Memory B cell (primary cell): ENCODE results near the gene NAA25.

Experiments used
- ATAC-seq: fragments of 150-1000 bp; cut with Tn5 transposase; 2 replicates; pipeline ENCODE4 v1.10.0; 2021; ENCODE audit warnings: low read depth, mild to moderate bottlenecking, moderate library complexity
- DNase-seq, 2 donors: peaks; one replicate each; pipeline ENCODE4 v3.0.0; 2022; ENCODE audit warnings: low spot score in 2 of 2
- H3K27ac Mint-ChIP-seq: one replicate; pipeline ENCODE4 v1.8.0; 2022; ENCODE audit warnings: mild to moderate bottlenecking, moderate library complexity, mixed read lengths
- H3K27me3 Mint-ChIP-seq: one replicate; pipeline ENCODE4 v1.8.0; 2022; ENCODE audit warnings: mixed read lengths
- H3K36me3 Mint-ChIP-seq: one replicate; pipeline ENCODE4 v1.8.0; 2022; ENCODE audit warnings: mild to moderate bottlenecking, mixed read lengths
- H3K4me1 Mint-ChIP-seq: one replicate; pipeline ENCODE4 v1.8.0; 2022; ENCODE audit warnings: mixed read lengths
- H3K4me3 Mint-ChIP-seq: one replicate; pipeline ENCODE4 v1.8.0; 2022; ENCODE audit warnings: mild to moderate bottlenecking, moderate library complexity, mixed read lengths
- H3K9me3 Mint-ChIP-seq: one replicate; pipeline ENCODE4 v1.8.0; 2022; ENCODE audit warnings: mixed read lengths

Gene NAA25

DNA sequence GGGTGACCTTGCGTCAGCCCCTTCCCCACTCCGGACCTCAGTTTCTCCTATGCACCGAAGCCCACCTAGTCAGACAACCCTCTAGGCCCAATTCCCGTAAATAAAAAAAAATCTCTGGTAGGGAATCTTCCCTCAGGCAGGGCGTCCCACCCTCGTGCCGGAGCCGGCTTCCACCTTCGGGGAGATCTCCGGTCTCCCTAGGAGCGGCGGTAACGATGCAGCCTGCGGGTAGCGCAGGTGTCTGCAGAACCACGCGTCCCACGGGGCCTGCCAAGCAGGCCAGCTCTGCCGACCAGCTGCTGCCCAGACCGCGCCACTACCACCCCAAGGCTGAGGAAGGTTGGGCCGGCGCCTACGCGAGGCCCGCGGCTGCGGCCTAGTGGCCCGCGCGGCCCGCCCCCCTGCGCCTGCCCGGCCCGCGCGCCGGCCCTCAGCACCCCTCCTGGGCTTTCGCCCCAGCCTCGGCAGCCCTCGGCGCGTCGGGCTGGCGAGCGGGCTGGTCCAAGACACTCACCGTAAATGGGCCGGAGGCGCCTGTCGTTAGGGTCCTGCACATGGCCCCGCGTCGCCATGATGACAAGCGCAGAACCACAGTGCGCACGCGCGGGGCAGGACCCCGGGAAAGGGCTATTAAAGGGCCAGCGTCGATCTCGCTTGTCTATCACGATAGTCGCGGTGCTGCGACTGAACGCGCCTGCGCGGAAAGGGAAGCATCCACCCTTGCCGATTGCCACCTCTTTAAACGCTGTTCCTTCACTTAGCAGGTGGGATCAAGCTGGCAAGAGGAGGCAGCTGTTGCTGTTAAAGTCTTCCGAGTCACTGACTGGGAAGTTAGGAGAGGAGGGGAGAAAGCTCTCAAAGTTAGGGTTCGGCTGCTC lies at the start of gene NAA25:
Gene NAA25, minus strand, starts transcription at position 582 of the 878 bp plus-strand sequence. Its CDS starts 10 bp downstream, at position 572.
- Mint-ChIP-seq H3K36me3 (no peaks in the 10 kb centered on the region), H3K27ac (peak within 1 kb of the TSS; percentile 95), H3K4me1 (peaks cover 33% of the 10 kb centered on the region), H3K27me3 (no peaks in the 10 kb centered on the region), H3K4me3 (peak within 1 kb of the TSS; percentile 97), H3K9me3 (no peaks in the 10 kb centered on the region)
- DNase-seq, result peak; percentile 79 to 82
- peak; percentile 84 for ATAC-seq

DNA sequence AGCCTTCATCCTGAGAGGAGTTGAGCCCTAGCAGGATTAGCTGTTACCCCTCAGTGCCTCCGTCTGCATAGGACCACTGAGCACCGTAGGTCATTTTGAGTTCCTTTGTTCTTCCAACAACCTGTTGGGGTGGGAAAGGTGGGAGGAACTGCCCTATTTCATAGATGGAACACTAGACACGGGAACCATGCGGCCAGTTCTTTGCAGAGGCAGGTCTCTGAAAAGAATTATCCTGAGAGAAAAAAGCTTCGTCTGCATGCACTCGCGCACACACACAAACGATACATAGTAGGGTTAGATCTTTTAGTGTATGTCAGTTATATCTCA lies 45.3 kb upstream of the NAA25 start:
- H3K27me3 Mint-ChIP-seq, result no peaks in the 10 kb centered on the region
- H3K4me1 Mint-ChIP-seq, result peaks cover 21% of the 10 kb centered on the region
- no peak for ATAC-seq
- H3K36me3 Mint-ChIP-seq, result peaks cover 53% of the 10 kb centered on the region
- H3K27ac Mint-ChIP-seq, result peak overlapping the region; percentile 17
- DNase-seq, result no peak
- H3K9me3 Mint-ChIP-seq, result peaks cover 15% of the 10 kb centered on the region
- H3K4me3 Mint-ChIP-seq, result no peak overlapping the region

DNA sequence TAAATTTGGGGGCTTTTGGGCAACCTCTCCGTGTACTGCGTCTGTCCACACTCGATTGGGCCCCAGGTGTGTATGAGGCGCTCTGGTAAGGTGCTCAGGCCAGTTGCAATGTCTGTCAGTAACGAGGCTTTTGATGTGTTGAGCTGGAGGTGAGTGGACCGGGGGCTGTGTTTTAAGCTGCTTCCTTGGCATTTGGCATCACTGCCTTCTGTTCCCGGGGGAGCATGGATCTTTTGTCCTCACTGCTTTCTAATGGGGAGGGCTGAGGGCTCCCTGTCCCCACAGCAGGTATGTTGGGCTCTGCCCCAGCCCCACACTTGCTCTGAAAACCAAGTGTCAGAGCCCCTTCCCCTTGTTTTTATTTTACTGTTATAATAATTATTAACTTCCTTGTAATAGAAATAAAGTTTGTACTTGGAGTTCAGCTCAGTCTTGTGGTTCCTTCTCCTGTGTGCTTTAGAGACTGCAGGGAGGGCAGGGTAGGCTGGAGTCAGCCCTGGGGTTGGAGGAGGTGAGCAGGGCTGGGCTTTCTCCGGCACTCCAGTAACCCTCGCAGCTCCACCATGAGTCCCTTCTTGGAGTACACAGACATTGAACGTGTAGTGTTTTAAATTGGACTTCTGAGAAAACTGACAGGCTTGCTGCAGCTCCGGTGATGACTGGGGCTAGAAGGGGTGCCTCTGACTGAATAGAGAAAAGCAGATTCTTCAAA lies 44.8 kb upstream of the NAA25 start:
- Mint-ChIP-seq H3K4me1 (peaks cover 18% of the 10 kb centered on the region), H3K4me3 (no peak overlapping the region), H3K36me3 (peaks cover 54% of the 10 kb centered on the region), H3K27ac (peak overlapping the region; percentile 22), H3K9me3 (peaks cover 15% of the 10 kb centered on the region), H3K27me3 (no peaks in the 10 kb centered on the region)
- ATAC-seq (no peak), DNase-seq (no peak)

DNA sequence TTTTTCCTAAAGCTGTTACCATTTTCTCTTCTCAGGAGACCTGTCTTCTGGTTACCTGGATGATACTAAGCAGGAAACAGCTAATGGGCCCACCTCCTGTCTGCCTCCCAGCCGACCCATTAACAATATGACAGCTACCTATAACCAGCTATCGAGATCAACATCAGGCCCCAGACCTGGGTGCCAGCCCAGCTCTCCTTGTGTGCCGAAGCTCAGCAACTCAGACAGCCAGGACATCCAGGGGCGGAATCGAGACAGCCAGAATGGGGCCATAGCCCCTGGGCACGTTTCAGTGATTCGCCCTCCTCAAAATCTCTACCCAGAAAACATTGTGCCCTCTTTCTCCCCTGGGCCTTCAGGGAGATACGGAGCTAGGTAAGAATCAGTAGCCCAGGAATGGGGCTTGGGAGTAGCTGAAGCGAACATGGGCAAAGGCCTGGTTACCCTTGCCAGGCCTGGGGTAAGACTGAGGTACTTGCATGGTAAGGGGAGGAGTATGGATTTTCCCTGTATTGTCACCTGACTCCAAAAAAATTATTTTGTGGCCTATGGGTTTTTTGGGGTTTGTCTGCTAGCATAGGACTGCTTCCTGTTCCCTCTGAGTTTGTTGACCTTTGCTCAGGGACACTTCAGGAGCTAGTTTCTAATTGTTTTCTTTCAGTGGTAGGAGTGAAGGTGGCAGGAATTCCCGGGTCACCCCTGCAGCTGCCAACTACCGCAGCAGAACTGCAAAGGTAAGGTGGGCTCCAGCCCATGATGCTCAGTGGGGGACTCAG lies 43.4 kb upstream of the NAA25 start:
- Mint-ChIP-seq H3K27ac (peak overlapping the region; percentile 22), H3K36me3 (peaks cover 44% of the 10 kb centered on the region), H3K27me3 (no peaks in the 10 kb centered on the region), H3K4me3 (no peak overlapping the region), H3K9me3 (peaks cover 8% of the 10 kb centered on the region), H3K4me1 (peaks cover 11% of the 10 kb centered on the region)
- ATAC-seq (no peak), DNase-seq (no peak)

DNA sequence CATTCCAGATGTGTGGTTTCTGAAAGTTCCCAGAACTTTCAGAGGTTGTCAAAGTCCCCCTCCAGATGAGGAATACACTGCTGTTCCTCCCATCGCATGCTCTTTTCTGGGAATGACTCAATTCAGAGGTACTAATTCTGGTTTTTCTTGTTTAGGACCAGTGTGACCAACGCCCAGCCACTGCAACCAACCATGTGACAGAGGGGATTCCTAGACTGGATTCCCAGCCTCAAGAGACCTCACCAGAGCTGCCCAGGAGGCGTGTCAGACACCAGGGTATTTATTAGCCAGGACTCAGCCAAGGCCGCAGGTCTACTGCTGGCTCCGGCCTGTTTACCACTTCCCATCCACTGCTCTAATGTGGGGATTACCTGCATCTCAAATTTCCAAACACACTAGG lies 41.0 kb upstream of the NAA25 start:
- H3K9me3 Mint-ChIP-seq, result no peaks in the 10 kb centered on the region
- no peak overlapping the region for H3K4me3 Mint-ChIP-seq
- H3K27me3 Mint-ChIP-seq, result no peaks in the 10 kb centered on the region
- H3K4me1 Mint-ChIP-seq, result peaks cover 10% of the 10 kb centered on the region
- peak overlapping the region; percentile 47 for H3K27ac Mint-ChIP-seq
- no peak for ATAC-seq
- DNase-seq, result no peak
- peaks cover 37% of the 10 kb centered on the region for H3K36me3 Mint-ChIP-seq

DNA sequence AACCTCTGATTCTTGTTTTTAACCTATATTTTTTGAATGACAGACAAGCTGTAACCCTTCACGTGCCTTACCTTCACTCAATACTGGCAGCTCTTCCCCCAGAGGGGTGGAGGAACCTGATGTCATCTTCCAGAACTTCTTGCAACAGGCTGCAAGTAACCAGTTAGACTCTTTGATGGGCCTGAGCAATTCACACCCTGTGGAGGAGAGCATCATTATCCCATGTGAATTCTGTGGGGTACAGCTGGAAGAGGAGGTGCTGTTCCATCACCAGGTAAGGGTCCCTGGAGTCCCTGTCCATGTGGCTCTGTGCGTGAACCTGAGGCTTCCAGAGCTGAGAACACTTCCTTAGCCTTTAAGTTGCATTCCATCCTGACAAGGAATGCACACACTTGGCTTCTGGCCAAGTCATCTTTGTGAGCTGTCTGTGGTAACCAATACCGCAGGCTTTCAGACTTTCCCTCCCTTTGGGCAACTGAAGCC lies 39.5 kb upstream of the NAA25 start:
- Mint-ChIP-seq H3K4me1 (peaks cover 10% of the 10 kb centered on the region), H3K9me3 (no peaks in the 10 kb centered on the region), H3K27me3 (no peaks in the 10 kb centered on the region), H3K4me3 (no peak overlapping the region), H3K36me3 (peaks cover 31% of the 10 kb centered on the region), H3K27ac (peak overlapping the region; percentile 81)
- DNase-seq (no peak), ATAC-seq (no peak)

DNA sequence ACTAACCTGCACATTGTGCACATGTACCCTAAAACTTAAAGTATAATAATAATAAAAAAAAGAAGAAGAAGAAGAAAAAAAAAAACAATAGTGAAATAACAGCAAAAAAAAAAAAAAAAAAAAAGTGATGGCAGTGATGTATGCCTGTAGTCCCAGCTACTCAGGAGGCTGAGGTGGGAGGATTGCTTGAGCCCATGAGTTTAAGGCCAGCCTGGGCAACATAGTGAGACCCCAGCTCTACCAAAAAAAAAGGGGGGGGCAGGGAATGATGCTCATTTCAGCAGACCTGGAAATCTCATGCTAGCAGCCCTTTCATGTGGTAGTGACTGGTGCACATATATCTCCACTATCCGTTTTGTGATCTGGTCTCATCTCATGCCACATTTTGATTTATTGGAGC lies 37.5 kb upstream of the NAA25 start:
- Mint-ChIP-seq H3K27me3 (no peaks in the 10 kb centered on the region), H3K27ac (peak overlapping the region; percentile 86), H3K36me3 (peaks cover 23% of the 10 kb centered on the region), H3K9me3 (no peaks in the 10 kb centered on the region), H3K4me3 (no peak overlapping the region), H3K4me1 (peaks cover 10% of the 10 kb centered on the region)
- DNase-seq (no peak), ATAC-seq (no peak)

DNA sequence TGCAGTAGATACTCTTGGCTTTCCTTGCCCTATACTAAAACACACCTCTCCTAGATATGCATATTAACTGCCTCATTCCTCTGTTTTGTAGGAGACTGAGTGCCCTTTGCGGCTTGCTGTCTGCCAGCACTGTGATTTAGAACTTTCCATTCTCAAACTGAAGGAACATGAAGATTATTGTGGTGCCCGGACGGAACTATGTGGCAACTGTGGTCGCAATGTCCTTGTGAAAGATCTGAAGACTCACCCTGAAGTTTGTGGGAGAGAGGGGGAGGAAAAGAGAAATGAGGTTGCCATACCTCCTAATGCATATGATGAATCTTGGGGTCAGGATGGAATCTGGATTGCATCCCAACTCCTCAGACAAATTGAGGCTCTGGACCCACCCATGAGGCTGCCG lies 32.1 kb upstream of the NAA25 start:
- H3K27me3 Mint-ChIP-seq, result no peaks in the 10 kb centered on the region
- ATAC-seq (no peak), DNase-seq (no peak)
- H3K4me1 Mint-ChIP-seq, result peaks cover 3% of the 10 kb centered on the region
- H3K27ac Mint-ChIP-seq, result no peak overlapping the region
- no peaks in the 10 kb centered on the region for H3K9me3 Mint-ChIP-seq
- no peak overlapping the region for H3K4me3 Mint-ChIP-seq
- peaks cover 23% of the 10 kb centered on the region for H3K36me3 Mint-ChIP-seq

DNA sequence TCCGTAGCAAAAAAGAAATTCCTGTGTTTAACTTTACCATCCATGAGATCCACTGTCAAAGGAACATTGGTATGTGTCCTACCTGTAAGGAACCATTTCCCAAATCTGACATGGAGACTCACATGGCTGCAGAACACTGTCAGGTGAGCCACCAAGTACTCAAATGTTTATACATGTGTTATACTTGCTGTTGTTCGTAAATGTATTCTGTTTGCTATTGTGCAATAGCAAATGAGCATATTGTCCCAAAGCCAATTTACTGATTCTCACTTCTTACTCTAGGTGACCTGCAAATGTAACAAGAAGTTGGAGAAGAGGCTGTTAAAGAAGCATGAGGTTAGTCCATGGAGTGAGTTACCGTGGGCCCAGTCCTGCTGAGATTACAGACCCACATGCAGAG lies 26.1 kb upstream of the NAA25 start:
- Mint-ChIP-seq H3K4me3 (no peak overlapping the region), H3K36me3 (peaks cover 8% of the 10 kb centered on the region), H3K4me1 (peaks cover 8% of the 10 kb centered on the region), H3K27ac (no peak overlapping the region), H3K27me3 (no peaks in the 10 kb centered on the region), H3K9me3 (no peaks in the 10 kb centered on the region)
- ATAC-seq, result no peak
- no peak for DNase-seq

DNA sequence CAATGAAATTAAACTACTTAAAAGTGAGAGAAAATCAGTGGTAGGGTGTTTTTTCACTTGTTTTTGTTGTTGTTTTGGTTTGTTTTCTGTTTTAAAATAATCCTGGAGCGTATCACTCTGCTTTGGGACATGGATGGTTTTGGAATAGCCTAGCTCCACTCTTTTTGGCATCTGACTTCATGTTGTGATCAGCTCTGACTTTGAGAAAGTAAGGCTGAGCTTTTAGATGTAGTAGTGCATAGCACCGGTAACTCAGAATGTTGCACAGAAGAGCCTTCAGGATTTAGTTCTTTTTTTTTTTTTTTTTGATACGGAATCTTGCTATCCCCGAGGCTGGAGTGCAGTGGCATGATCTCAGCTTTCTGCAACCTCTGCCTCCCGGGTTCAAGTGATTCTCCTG lies 24.8 kb upstream of the NAA25 start:
- Mint-ChIP-seq H3K27ac (no peak overlapping the region), H3K4me1 (peaks cover 12% of the 10 kb centered on the region), H3K9me3 (no peaks in the 10 kb centered on the region), H3K27me3 (no peaks in the 10 kb centered on the region), H3K4me3 (no peak overlapping the region), H3K36me3 (peaks cover 5% of the 10 kb centered on the region)
- DNase-seq, result no peak
- ATAC-seq, result no peak

DNA sequence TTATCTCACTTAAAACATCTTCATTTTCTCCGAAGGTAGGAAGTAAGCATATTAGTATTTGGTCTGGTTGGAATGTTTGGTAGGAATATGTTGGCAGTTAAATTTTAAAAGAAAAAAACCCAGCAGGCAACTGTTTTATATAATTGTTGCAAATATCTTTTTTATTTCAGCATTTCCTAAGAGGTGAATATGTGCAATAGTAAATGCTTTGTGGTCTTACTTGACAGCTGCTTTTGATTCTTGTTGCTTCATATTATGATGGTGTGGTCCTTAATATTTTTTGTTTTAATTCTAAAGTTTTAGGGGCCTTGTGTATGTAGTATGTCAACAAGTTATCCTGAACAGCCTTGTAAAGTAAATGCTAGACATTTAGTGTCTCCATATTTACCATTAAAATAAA lies 23.1 kb upstream of the NAA25 start:
- H3K36me3 Mint-ChIP-seq, result peaks cover 5% of the 10 kb centered on the region
- no peaks in the 10 kb centered on the region for H3K9me3 Mint-ChIP-seq
- H3K27ac Mint-ChIP-seq, result peak overlapping the region; percentile 90
- no peaks in the 10 kb centered on the region for H3K27me3 Mint-ChIP-seq
- DNase-seq, result no peak
- H3K4me1 Mint-ChIP-seq, result peaks cover 16% of the 10 kb centered on the region
- ATAC-seq, result no peak
- no peak overlapping the region for H3K4me3 Mint-ChIP-seq

DNA sequence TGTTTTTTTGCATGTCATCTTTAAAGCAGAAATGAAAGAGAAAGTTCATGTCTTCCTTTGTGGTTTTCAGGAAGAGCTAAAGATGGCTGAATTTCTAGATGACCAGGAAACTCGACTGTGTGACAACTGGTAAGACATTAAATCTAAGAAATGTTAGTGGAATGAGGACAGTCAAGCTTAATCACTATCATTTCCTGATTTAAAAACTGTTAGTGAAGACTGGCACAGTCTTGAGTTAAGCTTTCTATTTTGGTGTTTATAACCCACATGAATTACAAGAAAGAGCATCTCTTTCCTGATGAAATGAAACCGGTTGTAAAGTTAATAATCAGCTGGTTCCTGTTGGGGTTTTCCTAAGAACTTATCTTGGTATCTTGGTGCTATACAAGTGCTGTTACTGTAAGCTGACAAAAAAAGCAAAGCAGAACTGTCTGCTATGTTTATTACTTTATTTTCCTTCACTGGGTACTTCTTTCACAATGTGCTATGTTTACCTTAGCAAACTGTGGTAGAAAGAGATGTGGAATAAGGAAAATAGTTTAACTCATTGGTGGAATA lies 21.9 kb upstream of the NAA25 start:
- Mint-ChIP-seq H3K36me3 (peaks cover 4% of the 10 kb centered on the region), H3K27ac (peak overlapping the region; percentile 90), H3K4me1 (peaks cover 19% of the 10 kb centered on the region), H3K27me3 (no peaks in the 10 kb centered on the region), H3K4me3 (peak overlapping the region; percentile 76), H3K9me3 (no peaks in the 10 kb centered on the region)
- peak in 1 of 2 donors; percentile 5 for DNase-seq
- peak; percentile 80 for ATAC-seq

DNA sequence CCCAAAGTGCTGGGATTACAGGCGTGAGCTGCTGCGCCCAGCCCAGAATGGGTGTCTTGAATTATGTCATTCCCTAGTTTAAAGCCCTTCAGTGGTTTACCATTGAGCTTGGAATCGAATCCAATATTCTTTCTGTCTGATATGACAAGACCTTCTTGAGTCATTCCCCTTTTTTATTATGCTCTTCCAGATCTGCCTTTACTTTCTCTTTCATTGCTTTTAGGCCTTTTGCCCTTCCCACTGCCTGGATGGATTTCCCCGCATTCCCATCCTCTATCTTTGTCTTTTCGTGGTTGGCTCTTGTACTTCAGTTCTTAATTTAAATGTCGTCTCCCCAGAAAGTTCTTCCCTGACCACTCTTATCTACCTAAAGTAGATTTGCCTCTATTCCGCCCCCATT lies 18.3 kb upstream of the NAA25 start:
- H3K4me1 Mint-ChIP-seq, result peaks cover 17% of the 10 kb centered on the region

More for the DNA sequence above, 18.3 kb upstream of the NAA25 start:
- Mint-ChIP-seq H3K27ac (peak overlapping the region; percentile 3), H3K36me3 (no peaks in the 10 kb centered on the region), H3K9me3 (no peaks in the 10 kb centered on the region), H3K4me3 (peak overlapping the region; percentile 78), H3K27me3 (no peaks in the 10 kb centered on the region)
- no peak for ATAC-seq
- no peak for DNase-seq
